Thymus (tissue), 11 donors: ENCODE data around the gene WDR72. TPM values are rescaled to one million over a fixed set of nuclear protein-coding genes. Genes with fewer than 3 reads are reported as not detected.
"Not testable (repeated sequence)": the region's sequence is repeated elsewhere in the genome, so short reads cannot be mapped to it uniquely, and the experiment has no call there.

Experiments
- DNase-seq, 9 donors: peaks; one replicate each; pipeline ENCODE4 v3.0.0-alpha.2; 2013; ENCODE audit warnings: low spot score in 9 of 9, low read depth in 6 of 9, missing footprints in 1 of 9
- H3K27ac ChIP-seq, 2 donors: one replicate each; pipeline ENCODE4 v1.5.1; 2013; ENCODE audit warnings: control low read depth in 1 of 2, low read depth in 1 of 2, low read length in 1 of 2, mild to moderate bottlenecking in 1 of 2, moderate library complexity in 1 of 2
- H3K27me3 ChIP-seq, 2 donors: one replicate each; pipeline ENCODE4 v1.5.1; 2013; ENCODE audit warnings: low read length in 1 of 2; ENCODE audit not compliant: control insufficient read depth in 2 of 2, insufficient read depth in 1 of 2
- H3K36me3 ChIP-seq, 2 donors: one replicate each; pipeline ENCODE4 v1.5.1; 2013; ENCODE audit warnings: low read length in 1 of 2, mild to moderate bottlenecking in 1 of 2, moderate library complexity in 1 of 2; ENCODE audit not compliant: control insufficient read depth in 2 of 2, insufficient read depth in 2 of 2
- H3K4me1 ChIP-seq, 2 donors: one replicate each; pipeline ENCODE4 v1.5.1; 2013; ENCODE audit warnings: low read length in 2 of 2; ENCODE audit not compliant: control insufficient read depth in 2 of 2, insufficient read depth in 2 of 2
- H3K4me3 ChIP-seq, 2 donors: one replicate each; pipeline ENCODE4 v1.5.1; 2013; ENCODE audit warnings: low read length in 2 of 2, control low read depth in 1 of 2, mild to moderate bottlenecking in 1 of 2
- H3K9me3 ChIP-seq, 2 donors: one replicate each; pipeline ENCODE4 v1.5.1; 2013; ENCODE audit warnings: low read length in 1 of 2, mild to moderate bottlenecking in 1 of 2; ENCODE audit not compliant: control insufficient read depth in 2 of 2, insufficient read depth in 1 of 2
- WGBS: extraction: QIAGEN DNeasy Blood & Tissue Kit; methylation state at CpG from one replicate; pipeline ENCODE4 v1.1.7; 2013; 5-methylcytosine and 5-hydroxymethylcytosine counted together
- polyA plus RNA-seq: library from polyadenylated mRNA; stranded (reverse); fragments of 200-250 nt; gene quantifications from one replicate; pipeline ENCODE4 v1.2.3, GENCODE V29; 2013
- total RNA-seq: library from RNA; stranded (reverse); fragments of 120-200 nt; gene quantifications from one replicate; pipeline ENCODE4 v1.2.4, GENCODE V29; 2013
- donor health status: healthy.

WDR72 gene
- total and polyA plus RNA-seq, 2 donors = 0.21 to 0.28 TPM

- no peak overlapping the region for H3K27ac ChIP-seq
- no peak overlapping the region for H3K4me3 ChIP-seq
- H3K36me3 ChIP-seq = no peaks in the 10 kb centered on the region
- WGBS = 42% methylated on average over 3 of the region's 3 CpGs
- H3K27me3 ChIP-seq = no peaks in the 10 kb centered on the region
- no peaks in the 10 kb centered on the region for H3K9me3 ChIP-seq
- no peaks in the 10 kb centered on the region for H3K4me1 ChIP-seq
- DNase-seq = no peak
Measured at GRCh38 chr15:53716909-53717876, 42.3 kb downstream of the WDR72 start.

GRCh38 chr15:53713218-53713617 lies 46.2 kb downstream of the WDR72 start:
- Histone ChIP-seq H3K36me3 (no peaks in the 10 kb centered on the region), H3K9me3 (no peaks in the 10 kb centered on the region), H3K4me1 (no peaks in the 10 kb centered on the region), H3K27me3 (no peaks in the 10 kb centered on the region), H3K4me3 (no peak overlapping the region), H3K27ac (no peak overlapping the region)
- DNase-seq = no peak
- WGBS = 97% methylated on average over 6 of the region's 6 CpGs

- no peaks in the 10 kb centered on the region for H3K27me3 ChIP-seq
- no peak overlapping the region for H3K27ac ChIP-seq
- H3K4me1 ChIP-seq = no peaks in the 10 kb centered on the region
- no peaks in the 10 kb centered on the region for H3K9me3 ChIP-seq
- no peak overlapping the region for H3K4me3 ChIP-seq
- H3K36me3 ChIP-seq = no peaks in the 10 kb centered on the region
- 89% methylated on average over 4 of the region's 4 CpGs for WGBS
- no peak for DNase-seq
Measured at GRCh38 chr15:53710906-53711305, 48.6 kb downstream of the WDR72 start.

GRCh38 chr15:53709821-53710220 lies 49.6 kb downstream of the WDR72 start:
- DNase-seq = no peak
- H3K27me3 ChIP-seq = no peaks in the 10 kb centered on the region
- H3K27ac ChIP-seq = no peak overlapping the region
- WGBS = 80% methylated on average over 2 of the region's 2 CpGs
- no peaks in the 10 kb centered on the region for H3K4me1 ChIP-seq
- no peaks in the 10 kb centered on the region for H3K9me3 ChIP-seq
- no peak overlapping the region for H3K4me3 ChIP-seq
- no peaks in the 10 kb centered on the region for H3K36me3 ChIP-seq

- Histone ChIP-seq H3K27ac (no peak overlapping the region), H3K4me3 (no peak overlapping the region), H3K4me1 (no peaks in the 10 kb centered on the region), H3K9me3 (no peaks in the 10 kb centered on the region), H3K27me3 (no peaks in the 10 kb centered on the region), H3K36me3 (no peaks in the 10 kb centered on the region)
- no peak for DNase-seq
- 95% methylated on average over 7 of the region's 7 CpGs for WGBS
Measured at GRCh38 chr15:53695365-53695764, 64.1 kb downstream of the WDR72 start.

GRCh38 chr15:53694476-53694874 lies 65.0 kb downstream of the WDR72 start:
- Histone ChIP-seq H3K4me3 (no peak overlapping the region), H3K4me1 (no peaks in the 10 kb centered on the region)
- 85% methylated on average over 1 of the region's 1 CpG for WGBS

GRCh38 chr15:53693729-53694475 lies 65.6 kb downstream of the WDR72 start:
- no peaks in the 10 kb centered on the region for H3K4me1 ChIP-seq
- H3K27ac ChIP-seq = peak overlapping the region in 1 of 2 donors; percentile 26
- no peaks in the 10 kb centered on the region for H3K27me3 ChIP-seq
- no peaks in the 10 kb centered on the region for H3K36me3 ChIP-seq
- H3K4me3 ChIP-seq = no peak overlapping the region
- no peaks in the 10 kb centered on the region for H3K9me3 ChIP-seq
- 65% methylated on average over 7 of the region's 7 CpGs for WGBS
- DNase-seq = peak in 1 of 9 donors; percentile 13

More at GRCh38 chr15:53694476-53694874, 65.0 kb downstream of the WDR72 start:
- Histone ChIP-seq H3K27ac (peak overlapping the region in 1 of 2 donors; percentile 26), H3K36me3 (no peaks in the 10 kb centered on the region), H3K27me3 (no peaks in the 10 kb centered on the region), H3K9me3 (no peaks in the 10 kb centered on the region)
- DNase-seq = no peak

GRCh38 chr15:53684162-53684561 lies 75.3 kb downstream of the WDR72 start:
- not testable (repeated sequence) for DNase-seq, H3K27ac ChIP-seq, H3K9me3 ChIP-seq, H3K4me3 ChIP-seq, H3K27me3 ChIP-seq, H3K36me3 ChIP-seq, H3K4me1 ChIP-seq
- 96% methylated on average over 23 of the region's 23 CpGs for WGBS

- Histone ChIP-seq H3K9me3 (no peaks in the 10 kb centered on the region), H3K27ac (no peak overlapping the region), H3K36me3 (no peaks in the 10 kb centered on the region), H3K27me3 (no peaks in the 10 kb centered on the region), H3K4me3 (no peak overlapping the region), H3K4me1 (no peaks in the 10 kb centered on the region)
- 90% methylated on average over 5 of the region's 5 CpGs for WGBS
- DNase-seq = no peak
Measured at GRCh38 chr15:53681056-53681455, 78.4 kb downstream of the WDR72 start.
